Renal cortical epithelial cell (primary cell): ENCODE measurements around the gene DUS1L. TPM values are rescaled to one million over a fixed set of nuclear protein-coding genes. Genes with fewer than 3 reads are reported as not detected.

ENCODE experiments used
- DNase-seq: peaks from one replicate; pipeline ENCODE4 v3.0.0-alpha.2; 2011; ENCODE audit warnings: low read depth
- total RNA-seq: library from RNA; depleted of rRNA; stranded (reverse); fragments of >200 nt; gene quantifications from 2 replicates; pipeline ENCODE4 v1.2.3, GENCODE V29; 2014

Gene DUS1L
- total RNA-seq, 1 donor from 2014 or later: 66.3 TPM

- DNase-seq: no peak
Observed at GRCh38 chr17:82100502-82101298, 35.1 kb upstream of the DUS1L start.

GRCh38 chr17:82098939-82099763 is 33.5 kb upstream of the DUS1L start:
- DNase-seq: no peak

GRCh38 chr17:82098169-82098938 is 32.8 kb upstream of the DUS1L start, which contains the start of gene FASN:
Gene FASN (minus strand): TSS chr17:82098236. CDS start chr17:82096445, 1,791 bp downstream.
- peak; percentile 73 for DNase-seq

GRCh38 chr17:82097919-82098168 is 32.2 kb upstream of the DUS1L start:
- DNase-seq: no peak

GRCh38 chr17:82097184-82097918 is 31.7 kb upstream of the DUS1L start:
- DNase-seq: peak; percentile 13

- no peak for DNase-seq
Observed at GRCh38 chr17:82096709-82097183, 31.1 kb upstream of the DUS1L start.

- no peak for DNase-seq
Observed at GRCh38 chr17:82095777-82096708, 30.4 kb upstream of the DUS1L start.

GRCh38 chr17:82094931-82095776 is 29.6 kb upstream of the DUS1L start:
- no peak for DNase-seq

GRCh38 chr17:82092995-82093751 is 27.6 kb upstream of the DUS1L start:
- no peak for DNase-seq

- DNase-seq: no peak
Observed at GRCh38 chr17:82092628-82092994, 27.0 kb upstream of the DUS1L start.

GRCh38 chr17:82092094-82092586 is 26.5 kb upstream of the DUS1L start:
- DNase-seq: no peak

GRCh38 chr17:82091264-82092066 is 25.9 kb upstream of the DUS1L start:
- DNase-seq: no peak

GRCh38 chr17:82090549-82091263 is 25.1 kb upstream of the DUS1L start:
- no peak for DNase-seq

GRCh38 chr17:82089723-82090548 is 24.3 kb upstream of the DUS1L start:
- no peak for DNase-seq

- no peak for DNase-seq
Observed at GRCh38 chr17:82088838-82089722, 23.5 kb upstream of the DUS1L start.
